Measurements from ENCODE around the gene WDR54.
"Not testable (repeated sequence)": the region's sequence is repeated elsewhere in the genome, so short reads cannot be mapped to it uniquely, and the experiment has no call there.

WDR54 gene

GRCh38 chr2:74430502-74430901, 9.0 kb downstream of the WDR54 start:
- no peak for DNase-seq

GRCh38 chr2:74436111-74436805, 14.7 kb downstream of the WDR54 start:
- DNase-seq: no peak

DNA sequence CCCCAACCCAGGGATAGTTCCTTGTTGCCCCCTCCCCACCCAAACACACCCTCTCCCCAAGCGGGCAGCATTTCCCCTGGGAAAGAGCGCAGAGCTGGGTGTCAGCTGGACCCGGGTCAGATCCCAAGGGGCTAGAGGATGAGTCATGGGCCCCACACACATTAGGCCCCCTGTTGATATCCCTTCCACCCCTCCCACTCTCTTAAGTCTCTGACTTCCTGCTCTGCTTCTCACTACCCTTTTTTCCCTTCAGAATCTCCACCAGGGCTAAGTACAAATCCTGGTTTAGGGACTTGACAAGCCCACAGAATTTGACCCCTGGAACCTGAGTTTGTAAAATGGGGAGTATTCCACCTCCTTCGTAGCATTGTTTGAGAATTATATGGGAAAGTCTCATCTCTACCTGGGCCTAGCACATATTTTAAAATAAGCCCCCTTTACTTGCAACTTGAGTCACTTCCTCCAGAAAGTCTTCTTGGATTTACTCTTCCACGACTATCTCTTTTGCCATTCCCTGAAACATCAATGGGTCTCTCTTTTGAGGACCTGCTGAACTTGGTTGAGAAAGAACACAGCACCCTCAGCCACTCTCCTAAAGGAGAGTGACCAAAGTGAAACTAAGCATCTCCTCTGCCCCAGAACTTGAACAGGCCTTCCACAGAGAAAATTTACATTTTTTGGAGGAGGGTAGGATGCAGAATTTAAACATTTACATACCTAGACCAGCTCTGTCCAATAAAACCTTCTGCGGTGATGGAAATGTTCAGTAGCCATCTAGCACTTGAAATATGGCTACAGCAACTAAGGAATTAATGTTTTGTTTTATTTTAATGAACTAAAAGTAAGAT, 15.5 kb downstream of the WDR54 start:
- no peak for DNase-seq

- DNase-seq: no peak
Observed at GRCh38 chr2:74438248-74438647, 16.7 kb downstream of the WDR54 start.

DNA sequence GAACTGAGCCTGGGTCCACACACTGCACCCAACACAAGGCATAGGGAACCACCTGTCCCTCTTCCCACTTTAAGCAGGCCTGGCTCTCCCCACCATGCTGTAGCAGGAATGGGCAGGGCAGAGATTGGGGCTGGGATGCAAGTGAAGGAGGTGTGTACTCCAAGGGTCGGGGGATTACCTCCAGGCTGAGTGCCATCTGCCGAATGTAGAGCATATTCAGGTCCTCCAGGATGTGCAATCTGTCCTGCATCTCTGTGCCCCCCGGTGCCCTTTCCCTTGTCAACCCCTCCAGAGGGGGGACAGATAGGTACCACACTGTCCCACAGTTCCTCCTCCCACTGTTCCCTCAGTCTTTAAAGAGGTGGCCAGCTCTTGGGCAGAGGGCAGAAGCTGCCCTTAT, 17.8 kb downstream of the WDR54 start:
- no peak for DNase-seq

DNA sequence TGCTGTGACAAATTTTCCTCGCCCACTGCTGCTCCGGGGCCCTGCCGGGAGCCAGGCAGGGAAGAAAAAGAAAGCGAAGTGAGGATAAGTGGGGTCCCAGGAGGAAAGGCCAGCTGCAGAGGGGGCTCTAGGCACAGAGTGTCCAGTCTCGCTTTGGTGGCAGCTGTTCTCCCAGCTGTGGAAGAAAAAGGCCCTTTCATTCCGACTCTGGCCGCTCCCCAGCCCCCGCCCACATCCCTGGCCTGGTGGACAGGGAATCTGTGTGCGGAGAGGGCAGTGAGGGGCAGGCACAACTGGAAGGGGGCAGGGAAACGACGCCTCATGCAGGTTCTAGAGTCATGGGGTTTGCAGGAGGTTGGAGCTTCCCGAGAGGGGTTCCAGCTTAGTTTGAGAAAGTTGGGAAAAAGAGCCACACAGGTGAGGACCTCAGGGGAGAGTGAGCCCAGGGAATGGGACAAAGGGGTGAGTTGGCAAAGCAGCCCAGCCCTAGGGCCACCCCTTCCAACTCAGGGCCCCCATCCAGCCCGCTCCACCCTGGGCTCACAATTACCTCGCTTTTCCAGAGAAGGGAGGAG, 18.4 kb downstream of the WDR54 start:
- no peak for DNase-seq

- DNase-seq: peak; percentile 35
Observed at GRCh38 chr2:74440378-74441169, 19.0 kb downstream of the WDR54 start.

GRCh38 chr2:74441170-74441689, 19.7 kb downstream of the WDR54 start:
- no peak for DNase-seq

GRCh38 chr2:74441690-74442482, 20.4 kb downstream of the WDR54 start, which contains the start of gene RTKN:
RTKN (minus strand) TSS chr2:74441937; CDS start chr2:74441816, 121 bp downstream.
- no peak for DNase-seq

DNA sequence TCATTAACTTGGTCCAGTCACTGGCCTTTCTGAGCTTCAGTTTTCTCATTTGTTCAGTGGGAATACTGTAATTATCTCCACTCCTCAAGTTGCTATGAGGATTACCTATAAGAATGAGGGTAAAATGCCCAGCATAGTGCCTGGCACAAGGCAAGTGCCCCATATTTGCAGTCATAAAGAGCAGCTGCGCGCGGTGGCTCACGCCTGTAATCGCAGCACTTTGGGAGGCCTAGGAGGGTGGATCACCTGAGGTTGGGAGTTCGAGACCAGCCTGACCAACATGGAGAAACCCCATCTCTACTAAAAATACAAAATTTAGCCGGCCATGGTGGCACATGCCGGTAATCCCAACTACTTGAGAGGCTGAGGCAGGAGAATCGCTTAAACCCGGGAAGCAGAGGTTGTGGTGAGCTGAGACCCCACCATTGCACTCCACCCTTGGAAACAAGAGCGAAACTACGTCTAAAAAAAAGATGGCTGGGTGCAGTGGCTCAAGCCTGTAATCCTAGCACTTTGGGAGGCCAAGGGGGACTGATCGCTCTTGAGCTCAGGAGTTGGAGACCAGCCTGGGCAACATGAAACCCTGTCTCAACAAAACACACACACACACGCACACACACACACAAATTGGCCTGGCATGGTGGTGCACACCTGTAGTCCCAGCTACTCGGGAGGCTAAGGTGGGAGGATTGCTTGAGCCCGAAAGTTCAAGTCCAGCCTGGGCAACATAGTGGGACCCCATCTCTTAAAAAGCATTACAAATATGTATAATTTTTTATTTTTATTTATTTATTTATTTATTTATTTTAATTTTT, 21.2 kb downstream of the WDR54 start:
- not testable (repeated sequence) for DNase-seq

GRCh38 chr2:74444498-74445318, 23.2 kb downstream of the WDR54 start:
- DNase-seq: no peak

DNA sequence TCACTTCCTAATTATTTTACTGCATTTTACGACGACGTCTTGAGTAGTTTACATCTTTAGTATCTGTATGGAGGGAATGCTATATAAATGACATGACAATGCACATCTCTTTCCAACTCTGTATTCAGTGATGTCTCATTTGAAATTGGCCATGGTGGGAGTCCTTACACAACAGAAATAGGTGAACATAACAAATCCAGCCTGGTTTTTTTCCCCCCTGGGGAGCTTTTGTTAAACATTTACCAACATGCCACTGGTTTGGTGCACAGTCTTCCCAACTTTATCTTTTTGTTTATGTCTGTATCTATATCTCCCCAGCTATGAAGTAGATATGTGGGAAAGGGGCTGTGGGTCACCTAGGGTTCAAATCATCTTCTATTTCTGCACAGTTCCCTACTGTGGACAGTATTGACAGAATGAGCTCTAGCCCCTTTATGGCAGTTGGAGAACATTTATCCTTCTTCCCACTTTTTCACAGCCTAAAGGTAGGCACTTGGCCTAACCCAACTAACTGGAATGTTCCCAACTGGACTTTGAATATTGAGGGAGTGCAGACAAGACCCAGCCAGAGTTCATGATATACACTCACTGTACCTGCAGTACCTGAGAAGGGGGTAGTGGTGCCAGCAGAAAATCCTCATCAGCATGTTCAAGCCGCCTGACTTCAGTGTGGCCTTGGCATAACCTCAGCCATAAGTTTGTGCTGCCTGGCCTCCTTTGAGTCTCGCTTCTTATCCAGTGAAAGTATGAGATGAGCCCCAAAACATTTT, 25.9 kb downstream of the WDR54 start:
- no peak for DNase-seq

GRCh38 chr2:74448771-74449170, 27.2 kb downstream of the WDR54 start:
- DNase-seq: no peak

- DNase-seq: no peak
Observed at GRCh38 chr2:74450570-74451190, 29.1 kb downstream of the WDR54 start.

DNA sequence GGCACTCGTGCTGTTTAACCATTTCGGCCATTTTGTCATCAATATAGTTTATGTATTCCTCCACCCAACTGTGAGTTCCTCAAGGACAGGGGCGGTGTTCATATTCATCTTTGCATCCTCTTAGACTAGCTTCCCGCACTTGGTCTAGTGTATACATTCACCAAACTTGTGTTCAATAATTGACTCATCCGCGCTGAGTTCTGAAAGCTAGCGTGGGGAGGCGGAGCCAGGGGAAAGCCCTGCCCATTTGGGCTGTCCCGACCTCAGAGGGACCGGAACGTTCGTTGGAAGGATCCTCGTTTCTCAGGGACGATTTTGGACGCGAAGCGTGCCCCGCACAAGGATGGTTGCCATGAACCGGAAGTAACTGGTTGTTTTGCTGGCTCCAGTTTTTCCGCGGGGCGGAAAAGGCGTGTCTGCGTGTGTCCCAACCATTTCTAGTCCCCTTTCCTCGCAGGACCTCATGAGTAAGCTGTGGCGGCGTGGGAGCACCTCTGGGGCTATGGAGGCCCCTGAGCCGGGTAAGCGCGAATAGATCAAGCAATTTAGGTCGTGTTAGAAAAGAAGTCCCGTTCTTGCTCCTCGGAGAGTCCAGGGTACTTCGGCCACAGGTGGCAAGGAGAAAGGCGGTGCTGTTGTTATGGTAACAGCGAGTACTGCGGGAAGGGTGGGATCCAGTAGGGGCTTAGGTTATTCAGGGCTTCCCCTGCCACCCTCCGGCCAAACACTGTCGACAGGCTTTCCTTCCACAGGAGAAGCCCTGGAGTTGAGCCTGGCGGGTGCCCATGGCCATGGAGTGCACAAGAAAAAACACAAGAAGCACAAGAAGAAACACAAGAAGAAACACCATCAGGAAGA, 33.4 kb downstream of the WDR54 start, which contains the start of gene INO80B:
INO80B (plus strand) TSS at position 434 of the 858 bp plus-strand sequence; CDS start at position 464, 30 bp downstream.
- peak; percentile 93 for DNase-seq

DNA sequence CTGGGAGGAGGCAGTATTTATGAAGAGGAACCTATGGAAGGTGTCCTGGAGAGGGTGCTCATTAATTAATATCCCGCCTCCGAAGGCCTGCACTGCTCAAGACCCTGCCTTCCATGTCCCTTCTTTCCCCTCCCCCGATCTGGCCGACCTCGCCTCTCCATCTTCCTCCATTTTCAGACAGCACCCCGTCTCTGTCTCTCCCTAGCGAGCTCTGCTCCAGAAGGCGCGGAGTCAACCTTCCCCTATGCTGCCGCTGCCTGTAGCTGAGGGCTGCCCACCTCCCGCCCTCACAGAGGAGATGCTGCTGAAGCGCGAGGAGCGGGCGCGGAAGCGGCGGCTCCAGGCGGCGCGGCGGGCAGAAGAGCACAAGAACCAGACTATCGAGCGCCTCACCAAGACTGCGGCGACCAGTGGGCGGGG, 35.6 kb downstream of the WDR54 start:
- DNase-seq: no peak

- peak; percentile 84 for DNase-seq
Observed at GRCh38 chr2:74457549-74458131, 36.1 kb downstream of the WDR54 start.

Measured in KG1 (cell line).